Stimulated activated CD4-positive, alpha-beta T cell treated with anti-CD3 and anti-CD28 coated beads, Interleukin-1b, Interleukin-23, amount 100 ng/mL, for 4 hours (primary cell): Measurements from ENCODE around the gene KCP.

Source experiments
- DNase-seq, 2 donors: peaks; one replicate each; pipeline ENCODE4 v3.0.0-alpha.2; 2020; ENCODE audit warnings: low read depth in 2 of 2

KCP gene

GRCh38 chr7:128874140-128875031 lies 36.1 kb downstream of the KCP start:
- DNase-seq: no peak

GRCh38 chr7:128873234-128873633 lies 37.3 kb downstream of the KCP start:
- no peak for DNase-seq

DNA sequence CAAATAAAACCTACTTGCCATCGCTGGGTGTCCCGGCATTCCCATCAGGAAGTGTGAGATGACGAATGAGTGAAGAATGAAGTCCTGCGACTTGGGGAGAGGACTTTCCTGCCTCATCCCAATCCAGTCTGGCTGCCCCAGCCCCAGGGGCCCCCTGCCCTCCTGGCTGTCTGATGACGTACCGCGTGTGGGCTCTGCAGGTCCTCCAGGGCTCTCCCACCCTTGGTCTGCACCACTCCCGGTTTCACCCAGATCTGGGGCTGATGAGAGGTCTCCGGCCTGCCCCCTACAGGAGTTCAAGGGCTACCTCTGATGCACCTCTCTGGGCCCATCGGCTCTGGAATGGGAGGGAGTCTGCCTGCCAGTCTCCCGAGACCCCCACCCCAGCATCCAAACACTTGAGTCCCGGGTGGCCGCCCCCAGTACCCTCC lies 38.1 kb downstream of the KCP start:
- DNase-seq: no peak

DNA sequence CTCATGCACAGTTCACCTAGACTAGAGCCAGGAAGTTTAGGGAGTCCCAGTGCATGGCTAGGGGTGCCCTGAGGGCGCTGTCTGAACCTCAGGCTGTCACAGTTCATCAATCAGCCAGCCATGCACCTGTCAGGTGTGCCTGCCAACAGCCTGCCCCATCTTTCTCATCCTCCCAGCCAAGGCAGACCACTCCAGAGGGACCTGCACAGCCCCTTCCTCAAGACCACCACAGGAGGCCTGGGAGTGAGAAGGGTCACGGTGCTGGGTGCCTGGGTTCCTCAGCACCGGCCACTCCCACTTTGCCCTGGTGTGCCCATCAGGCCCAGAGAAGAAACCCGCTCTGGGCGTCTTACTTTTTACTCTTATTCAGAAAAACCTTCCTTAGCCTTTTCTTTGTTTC lies 39.5 kb downstream of the KCP start:
- no peak for DNase-seq

DNA sequence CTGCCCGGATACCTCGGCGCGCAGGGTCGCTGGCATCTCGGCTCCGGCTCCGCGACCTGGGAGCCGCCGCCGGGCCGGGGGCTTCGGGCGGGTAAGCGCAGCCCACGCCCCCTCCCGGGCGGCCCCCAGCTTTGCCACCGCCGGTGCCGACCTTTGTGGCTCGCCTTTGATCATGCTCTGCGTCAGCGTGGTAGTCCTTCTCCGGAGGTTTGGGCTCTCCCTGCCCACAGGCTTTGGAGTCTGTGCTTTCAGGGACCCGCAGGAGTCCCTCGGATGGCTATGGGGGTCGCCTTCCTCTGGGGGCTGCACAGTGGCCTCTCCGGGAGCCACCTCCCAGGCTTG lies 40.6 kb downstream of the KCP start:
- peak in 1 of 2 donors; percentile 14 for DNase-seq

DNA sequence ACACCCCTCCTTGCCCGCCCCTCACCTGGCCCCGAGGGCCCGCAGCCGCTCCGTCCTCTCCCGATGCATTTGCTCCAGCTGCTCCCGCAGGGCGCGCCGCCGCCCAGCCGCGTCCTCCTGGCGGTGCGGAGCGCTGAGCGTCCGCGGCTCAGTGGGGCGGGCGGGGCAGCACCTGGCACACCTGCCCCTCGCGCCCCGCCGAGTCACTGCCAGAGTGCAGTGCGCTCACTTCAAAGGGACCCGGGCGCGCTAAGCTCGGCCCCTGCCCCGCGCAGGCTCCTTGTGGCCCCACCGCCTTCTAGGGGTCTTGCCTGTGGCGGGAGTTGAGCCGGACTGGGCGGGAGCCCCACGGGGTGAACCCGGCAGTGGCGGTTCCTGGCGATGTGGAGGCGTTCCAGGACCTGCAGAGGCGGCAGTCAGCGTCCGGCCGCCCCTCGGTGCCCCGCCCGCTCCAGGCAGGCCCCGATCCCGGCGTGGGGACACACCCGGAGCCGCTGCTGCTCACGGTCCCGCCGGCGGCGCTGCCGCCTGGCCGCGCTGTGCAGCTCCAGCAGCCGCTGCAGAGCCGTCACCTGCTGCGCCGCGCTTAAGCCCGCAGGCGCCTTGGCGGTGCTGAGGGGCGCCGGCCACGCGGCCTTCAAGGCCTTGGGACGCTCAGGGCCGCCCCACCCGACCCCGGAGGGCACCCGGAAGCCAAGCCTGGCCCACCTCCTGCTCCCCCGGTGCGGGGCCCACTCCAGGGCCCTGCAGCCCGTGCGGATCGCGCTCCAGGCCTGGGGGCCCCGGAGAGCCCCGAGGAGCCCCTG lies 41.2 kb downstream of the KCP start:
- DNase-seq: peak; percentile 21 to 41

- DNase-seq: no peak
These were observed 41.8 kb downstream of the KCP start for GRCh38 chr7:128868624-128869137.

- no peak for DNase-seq
These were observed 42.5 kb downstream of the KCP start for GRCh38 chr7:128867842-128868623.

GRCh38 chr7:128867241-128867640 lies 43.3 kb downstream of the KCP start:
- no peak for DNase-seq

GRCh38 chr7:128865996-128866877 lies 44.3 kb downstream of the KCP start:
- DNase-seq: no peak

GRCh38 chr7:128865303-128865702 lies 45.2 kb downstream of the KCP start:
- no peak for DNase-seq

DNA sequence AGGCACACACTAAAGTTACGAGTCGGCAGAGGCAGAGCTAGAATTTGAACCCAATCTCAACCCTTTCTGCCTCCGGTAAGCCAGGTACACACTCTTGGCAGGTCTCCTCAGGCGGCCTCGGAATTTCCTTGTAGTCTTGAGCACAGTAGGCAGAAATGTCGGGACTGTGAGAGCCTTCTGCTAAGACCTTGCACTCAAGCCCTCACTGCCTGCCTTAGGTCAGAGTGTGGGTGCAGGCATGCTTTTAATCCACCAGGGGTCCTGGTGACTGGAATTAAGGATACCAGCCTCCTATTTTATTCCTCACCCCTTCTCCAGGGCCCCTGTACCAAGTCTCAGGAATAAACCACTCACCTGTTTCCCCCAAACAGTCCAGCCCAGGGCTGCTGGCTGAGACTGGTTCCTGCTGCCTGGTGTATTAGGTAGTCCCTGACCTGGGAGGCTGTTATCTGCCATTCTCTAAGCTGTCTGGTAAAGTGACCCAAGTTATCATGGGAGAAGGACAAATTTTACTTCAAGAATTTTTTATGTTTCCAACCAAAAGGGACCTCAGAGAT lies 47.0 kb downstream of the KCP start:
- DNase-seq: peak; percentile 18 to 29

- DNase-seq: peak; percentile 99 to 100
These were observed 47.7 kb downstream of the KCP start, which contains the start of gene ATP6V1F for GRCh38 chr7:128862571-128863432. TSS of gene ATP6V1F (plus strand) at chr7:128862856. CDS start at chr7:128862905, 49 bp downstream.

DNA sequence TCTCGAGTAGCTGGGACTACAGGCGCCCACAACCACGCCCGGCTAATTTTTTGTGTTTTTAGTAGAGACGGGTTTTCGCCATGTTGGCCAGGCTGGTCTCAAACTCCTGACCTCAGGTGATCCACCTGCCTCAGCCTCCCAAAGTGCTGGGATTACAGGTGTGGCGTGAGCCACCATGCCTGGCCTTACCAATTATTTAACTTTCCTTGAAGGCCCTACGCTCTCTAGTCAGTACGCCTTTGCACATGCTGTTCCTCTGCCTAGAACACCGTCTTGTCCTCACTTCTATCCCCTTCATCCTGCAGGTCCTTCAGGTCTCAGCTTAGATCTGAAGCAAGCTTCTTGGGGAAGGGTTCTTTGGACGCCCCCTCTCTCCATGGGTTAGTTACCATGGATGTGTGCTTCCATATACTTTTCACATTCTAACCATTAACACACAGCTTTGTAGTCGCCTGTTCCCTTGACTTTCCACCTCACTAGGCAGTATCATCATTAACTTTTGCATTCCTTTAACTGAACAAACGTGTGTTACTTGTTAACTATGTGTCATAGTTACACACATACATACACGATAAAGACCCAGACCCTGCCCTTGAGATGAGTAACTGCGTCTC lies 48.4 kb downstream of the KCP start:
- DNase-seq: no peak

DNA sequence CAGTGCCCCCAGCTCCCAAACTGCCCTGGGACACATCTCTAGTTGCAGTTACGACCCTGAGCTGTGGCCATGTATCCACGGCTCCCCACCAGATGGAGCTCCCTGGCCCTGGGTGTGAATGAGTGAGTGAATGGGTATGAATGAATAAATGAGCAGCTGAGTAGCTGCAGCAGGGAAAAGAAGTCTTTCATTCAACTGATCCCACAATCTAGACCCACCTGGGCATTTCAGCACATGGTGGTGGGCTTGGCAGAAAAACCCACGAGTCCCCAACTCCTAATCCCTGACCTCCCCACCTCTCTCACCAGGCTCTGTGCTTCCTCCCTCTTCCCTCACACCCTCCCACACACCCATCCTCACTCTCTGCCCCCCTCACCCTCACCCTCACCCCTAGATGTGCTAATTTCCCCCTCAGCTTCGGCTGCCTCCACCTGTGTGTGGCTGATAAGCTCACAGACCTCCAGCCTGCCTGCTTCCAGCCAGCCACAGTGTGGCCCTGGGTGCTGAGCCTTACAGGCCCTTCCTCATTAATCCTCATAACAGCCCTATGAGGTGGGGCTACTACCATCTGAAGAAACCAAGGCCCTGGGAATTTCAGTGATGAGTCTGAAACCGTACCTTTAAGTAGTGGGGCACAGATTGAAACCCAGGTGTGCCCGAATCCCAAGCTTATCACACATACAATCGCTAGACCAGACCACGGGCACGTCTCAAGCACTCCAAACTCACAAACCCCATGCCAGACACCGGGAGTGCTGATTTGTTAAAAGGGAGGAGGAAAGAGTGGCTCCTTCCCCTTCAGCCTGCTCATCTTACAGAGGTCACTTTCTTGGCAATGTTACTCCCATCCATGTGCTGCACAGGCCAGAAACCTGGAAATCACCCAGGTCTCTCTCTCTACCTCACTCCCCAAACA lies 50.1 kb downstream of the KCP start:
- no peak for DNase-seq

DNA sequence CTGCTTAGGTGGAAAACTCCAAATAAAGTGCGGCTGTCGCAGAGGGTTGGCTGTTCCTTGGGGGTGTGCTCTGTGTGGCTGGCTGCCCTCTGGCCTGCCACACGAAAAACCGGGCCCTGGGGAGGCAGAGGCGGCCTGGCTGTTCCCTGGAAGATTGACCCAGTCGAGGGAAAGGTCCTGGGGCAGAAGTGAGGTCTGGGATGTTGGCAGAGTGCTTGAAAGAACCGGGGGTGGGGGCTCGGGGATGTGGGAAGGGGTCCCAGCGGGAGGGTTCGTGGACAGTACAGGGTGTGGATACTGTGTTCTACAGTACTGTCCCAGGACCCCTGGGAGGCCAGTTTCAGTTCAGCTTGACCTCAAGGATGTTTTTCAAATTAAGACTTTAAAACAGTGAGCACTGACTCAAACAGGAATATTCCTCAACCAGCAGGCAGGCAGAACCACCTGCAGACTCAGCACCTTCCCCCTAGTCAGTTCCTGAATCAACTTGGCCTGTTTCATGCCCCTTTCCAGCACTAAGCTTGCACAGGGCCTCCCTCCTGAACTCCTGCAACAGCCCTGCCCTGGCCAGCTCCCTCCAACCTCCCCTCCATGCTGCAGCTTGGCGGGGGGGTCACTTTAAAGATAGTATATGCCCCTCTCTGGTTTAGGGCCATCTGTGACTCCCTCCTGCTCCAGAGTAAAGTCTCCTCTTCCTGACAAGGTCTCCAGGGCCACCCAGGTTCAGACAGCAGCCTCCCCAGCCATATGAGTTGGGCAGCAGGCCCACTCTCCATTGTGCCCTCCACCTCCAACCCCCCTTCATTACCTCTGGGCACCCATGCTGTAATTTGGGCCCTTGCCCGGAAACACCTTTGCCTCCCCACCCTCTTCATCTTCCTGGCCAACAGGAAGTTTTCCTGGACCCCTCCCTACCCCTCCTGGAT lies 51.0 kb downstream of the KCP start:
- DNase-seq: no peak
